ENCODE data around the gene SLC35F1.
"Not testable (repeated sequence)": the region's sequence is repeated elsewhere in the genome, so short reads cannot be mapped to it uniquely, and the experiment has no call there.

SLC35F1 gene

GRCh38 chr6:117928833-117929232, 21.8 kb downstream of the SLC35F1 start:
- FAIRE-seq: no peak

GRCh38 chr6:117929501-117929900, 22.4 kb downstream of the SLC35F1 start:
- FAIRE-seq: no peak

GRCh38 chr6:117930645-117931044, 23.6 kb downstream of the SLC35F1 start:
- FAIRE-seq: no peak

- no peak for FAIRE-seq
These were observed 24.9 kb downstream of the SLC35F1 start for GRCh38 chr6:117932001-117932400.

- no peak for FAIRE-seq
These were observed 25.6 kb downstream of the SLC35F1 start for GRCh38 chr6:117932676-117933075.

- FAIRE-seq: no peak
These were observed 26.4 kb downstream of the SLC35F1 start for GRCh38 chr6:117933471-117933870.

GRCh38 chr6:117938311-117938995, 31.4 kb downstream of the SLC35F1 start:
- no peak for FAIRE-seq

GRCh38 chr6:117947234-117947633, 40.2 kb downstream of the SLC35F1 start:
- no peak for FAIRE-seq

- FAIRE-seq: no peak
These were observed 44.7 kb downstream of the SLC35F1 start for GRCh38 chr6:117951783-117952182.

GRCh38 chr6:117955684-117956256, 48.7 kb downstream of the SLC35F1 start:
- FAIRE-seq: no peak

- no peak for FAIRE-seq
These were observed 49.3 kb downstream of the SLC35F1 start for GRCh38 chr6:117956386-117956785.

- no peak for FAIRE-seq
These were observed 51.5 kb downstream of the SLC35F1 start for GRCh38 chr6:117958536-117958935.

- no peak for FAIRE-seq
These were observed 53.8 kb downstream of the SLC35F1 start for GRCh38 chr6:117960877-117961276.

- FAIRE-seq: no peak
These were observed 54.2 kb downstream of the SLC35F1 start for GRCh38 chr6:117961301-117961700.

GRCh38 chr6:117965763-117966162, 58.7 kb downstream of the SLC35F1 start:
- FAIRE-seq: not testable (repeated sequence)

GRCh38 chr6:117971637-117972036, 64.6 kb downstream of the SLC35F1 start:
- no peak for FAIRE-seq

GRCh38 chr6:117974914-117975627, 68.0 kb downstream of the SLC35F1 start:
- no peak for FAIRE-seq

- FAIRE-seq: peak; percentile 95
These were observed 69.1 kb downstream of the SLC35F1 start for GRCh38 chr6:117976030-117976651.

GRCh38 chr6:117985916-117986315, 78.9 kb downstream of the SLC35F1 start:
- FAIRE-seq: no peak

GRCh38 chr6:117986396-117986795, 79.3 kb downstream of the SLC35F1 start:
- no peak for FAIRE-seq

- no peak for FAIRE-seq
These were observed 82.0 kb downstream of the SLC35F1 start for GRCh38 chr6:117989086-117989485.

- no peak for FAIRE-seq
These were observed 83.1 kb downstream of the SLC35F1 start for GRCh38 chr6:117990151-117990550.

GRCh38 chr6:117992856-117993255, 85.8 kb downstream of the SLC35F1 start:
- FAIRE-seq: no peak

GRCh38 chr6:118012944-118013343, 105.9 kb downstream of the SLC35F1 start:
- no peak for FAIRE-seq
